OCI-LY1 (cell line): ENCODE results near the gene CACNA2D3.
A peak's percentile ranks its signal among the peaks of the same experiment; 100 is the strongest.

Experiments used
- H2AFZ ChIP-seq: fragments of 200-600 bp; sonication (generic), shearing (Covaris generic); 2 replicates; pipeline ENCODE4 v1.6.0; 2014; ENCODE audit warnings: antibody characterized with exemption, mild to moderate bottlenecking, low read length
- H3F3A ChIP-seq: fragments of 200-600 bp; sonication (generic), shearing (Covaris generic); 2 replicates; pipeline ENCODE4 v1.6.0; 2014; ENCODE audit warnings: mild to moderate bottlenecking, antibody characterized with exemption, low read length, moderate library complexity; ENCODE audit not compliant: insufficient read depth
- H3K27ac ChIP-seq: fragments of 200-600 bp; sonication (generic); 2 replicates; pipeline ENCODE4 v1.5.1; 2014; ENCODE audit warnings: low read length, mixed run types, mild to moderate bottlenecking, low read depth; ENCODE audit not compliant: poor library complexity, severe bottlenecking
- H3K27me3 ChIP-seq: fragments of 200-600 bp; sonication (generic); 2 replicates; pipeline ENCODE4 v1.6.0; 2014; ENCODE audit warnings: antibody characterized with exemption, mild to moderate bottlenecking, low read length, moderate library complexity; ENCODE audit not compliant: insufficient read depth
- H3K36me3 ChIP-seq: fragments of 200-600 bp; sonication (generic); 2 replicates; pipeline ENCODE4 v1.6.1; 2014; ENCODE audit warnings: mild to moderate bottlenecking, antibody characterized with exemption, low read length, moderate library complexity, mixed read lengths; ENCODE audit not compliant: insufficient read depth
- H3K4me1 ChIP-seq: fragments of 200-600 bp; sonication (generic); 2 replicates; pipeline ENCODE4 v1.5.1; 2014; ENCODE audit warnings: mild to moderate bottlenecking, low read length, moderate library complexity; ENCODE audit not compliant: insufficient read depth, severe bottlenecking
- H3K4me2 ChIP-seq: fragments of 200-600 bp; sonication (generic), shearing (Covaris generic); 2 replicates; pipeline ENCODE4 v1.6.1; 2014; ENCODE audit warnings: low read length
- H3K4me3 ChIP-seq: fragments of 200-600 bp; sonication (generic); 2 replicates; pipeline ENCODE4 v1.5.1; 2014; ENCODE audit warnings: low read length, low read depth, mild to moderate bottlenecking, mixed read lengths; ENCODE audit not compliant: poor library complexity, severe bottlenecking
- H3K79me2 ChIP-seq: fragments of 200-600 bp; shearing (Covaris generic); 2 replicates; pipeline ENCODE4 v1.6.1; 2016; ENCODE audit warnings: mixed run types, low read length, mixed read lengths; ENCODE audit not compliant: insufficient read depth
- H3K9ac ChIP-seq: fragments of 200-600 bp; sonication (generic), shearing (Covaris generic); 2 replicates; pipeline ENCODE4 v1.6.1; 2014; ENCODE audit warnings: mild to moderate bottlenecking, low read length, mixed read lengths
- H3K9me2 ChIP-seq: fragments of 200-600 bp; sonication (generic), shearing (Covaris generic); 2 replicates; pipeline ENCODE4 v1.6.1; 2014; ENCODE audit warnings: low read depth, mild to moderate bottlenecking, low read length, mixed read lengths
- H3K9me3 ChIP-seq: fragments of 200-600 bp; shearing (Covaris generic); 2 replicates; pipeline ENCODE4 v1.6.1; 2014; ENCODE audit warnings: low read length, mixed read lengths
- H4K20me1 ChIP-seq: fragments of 200-600 bp; sonication (generic), shearing (Covaris generic); 2 replicates; pipeline ENCODE4 v1.6.0; 2016; ENCODE audit warnings: mild to moderate bottlenecking, low read length; ENCODE audit not compliant: insufficient read depth
- EZH2 ChIP-seq: fragments of 200-600 bp; sonication (generic), shearing (Covaris generic); IDR thresholded peaks from 2 replicates; pipeline ENCODE4 v1.8.0; 2017; ENCODE audit warnings: borderline replicate concordance, mixed run types, mild to moderate bottlenecking, antibody characterized with exemption, low read length, moderate library complexity, mixed read lengths
- TF ChIP-seq, protein P1 (sequence below): fragments of 200-600 bp; sonication (generic), shearing (Covaris generic); IDR thresholded peaks from 2 replicates; pipeline ENCODE4 v1.5.1; 2017; ENCODE audit warnings: mild to moderate bottlenecking, antibody characterized with exemption, low read length, moderate library complexity, mixed read lengths

Gene CACNA2D3

DNA sequence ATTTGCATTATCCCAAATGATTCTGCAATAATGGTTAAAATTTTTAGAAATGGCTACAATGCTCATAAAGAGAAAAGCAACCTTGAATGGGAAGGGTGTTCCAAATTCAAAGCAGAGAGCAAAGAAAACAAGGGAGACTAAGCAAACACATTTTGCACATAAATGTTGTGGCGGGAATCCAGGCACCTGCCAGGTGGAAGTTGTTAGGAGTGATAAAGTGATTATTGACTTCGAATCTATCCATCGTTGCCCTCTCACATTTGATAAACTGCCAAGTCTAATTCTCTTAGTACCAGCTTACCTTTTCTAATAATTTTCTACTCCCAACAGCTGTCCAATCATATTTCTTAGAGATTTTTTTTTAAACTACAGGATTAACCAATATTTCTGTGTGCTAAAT lies 244.5 kb downstream of the CACNA2D3 start:
- H3F3A ChIP-seq: no peaks in the 10 kb centered on the region
- no peak overlapping the region for H3K9ac ChIP-seq
- H3K36me3 ChIP-seq: no peaks in the 10 kb centered on the region
- no peaks in the 10 kb centered on the region for H3K9me3 ChIP-seq
- H4K20me1 ChIP-seq: no peaks in the 10 kb centered on the region
- no peaks in the 10 kb centered on the region for H3K9me2 ChIP-seq
- no peaks in the 10 kb centered on the region for H3K4me1 ChIP-seq
- H3K4me2 ChIP-seq: no peak overlapping the region
- no peaks in the 10 kb centered on the region for H3K27me3 ChIP-seq
- H3K79me2 ChIP-seq: no peaks in the 10 kb centered on the region
- H3K27ac ChIP-seq: no peak overlapping the region
- no peak overlapping the region for H2AFZ ChIP-seq
- no peak overlapping the region for H3K4me3 ChIP-seq
- TF ChIP-seq, protein P1, sequence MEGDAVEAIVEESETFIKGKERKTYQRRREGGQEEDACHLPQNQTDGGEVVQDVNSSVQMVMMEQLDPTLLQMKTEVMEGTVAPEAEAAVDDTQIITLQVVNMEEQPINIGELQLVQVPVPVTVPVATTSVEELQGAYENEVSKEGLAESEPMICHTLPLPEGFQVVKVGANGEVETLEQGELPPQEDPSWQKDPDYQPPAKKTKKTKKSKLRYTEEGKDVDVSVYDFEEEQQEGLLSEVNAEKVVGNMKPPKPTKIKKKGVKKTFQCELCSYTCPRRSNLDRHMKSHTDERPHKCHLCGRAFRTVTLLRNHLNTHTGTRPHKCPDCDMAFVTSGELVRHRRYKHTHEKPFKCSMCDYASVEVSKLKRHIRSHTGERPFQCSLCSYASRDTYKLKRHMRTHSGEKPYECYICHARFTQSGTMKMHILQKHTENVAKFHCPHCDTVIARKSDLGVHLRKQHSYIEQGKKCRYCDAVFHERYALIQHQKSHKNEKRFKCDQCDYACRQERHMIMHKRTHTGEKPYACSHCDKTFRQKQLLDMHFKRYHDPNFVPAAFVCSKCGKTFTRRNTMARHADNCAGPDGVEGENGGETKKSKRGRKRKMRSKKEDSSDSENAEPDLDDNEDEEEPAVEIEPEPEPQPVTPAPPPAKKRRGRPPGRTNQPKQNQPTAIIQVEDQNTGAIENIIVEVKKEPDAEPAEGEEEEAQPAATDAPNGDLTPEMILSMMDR: no peak
- TF ChIP-seq EZH2: no peak

DNA sequence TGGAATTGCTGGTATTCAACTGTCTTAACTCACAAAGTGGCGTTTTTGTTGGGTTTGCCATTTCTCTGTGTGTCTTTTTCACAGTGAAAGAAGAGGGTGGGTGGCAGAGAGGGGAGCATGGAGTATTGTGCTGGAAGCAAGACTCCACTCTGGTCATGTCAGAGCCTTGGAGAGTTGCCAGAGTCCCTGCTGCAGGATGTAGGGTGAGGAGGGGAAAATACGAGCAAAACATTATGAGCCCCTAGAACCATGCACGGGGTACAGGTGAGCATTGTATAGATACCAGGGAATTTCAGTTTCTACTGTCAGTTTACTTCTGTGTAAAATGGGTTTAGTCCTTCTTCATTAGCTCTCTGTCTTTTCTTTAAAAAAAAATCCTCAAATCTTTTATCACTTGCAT lies 249.9 kb downstream of the CACNA2D3 start:
- TF ChIP-seq EZH2: no peak
- TF ChIP-seq, protein P1: no peak
- Histone ChIP-seq H3K4me1 (no peaks in the 10 kb centered on the region), H3K9me3 (no peaks in the 10 kb centered on the region), H3K9me2 (no peaks in the 10 kb centered on the region), H3K9ac (no peak overlapping the region), H3F3A (no peaks in the 10 kb centered on the region), H3K79me2 (no peaks in the 10 kb centered on the region), H3K27ac (no peak overlapping the region), H3K4me2 (no peak overlapping the region), H3K36me3 (no peaks in the 10 kb centered on the region), H4K20me1 (no peaks in the 10 kb centered on the region), H2AFZ (no peak overlapping the region), H3K4me3 (no peak overlapping the region), H3K27me3 (no peaks in the 10 kb centered on the region)

DNA sequence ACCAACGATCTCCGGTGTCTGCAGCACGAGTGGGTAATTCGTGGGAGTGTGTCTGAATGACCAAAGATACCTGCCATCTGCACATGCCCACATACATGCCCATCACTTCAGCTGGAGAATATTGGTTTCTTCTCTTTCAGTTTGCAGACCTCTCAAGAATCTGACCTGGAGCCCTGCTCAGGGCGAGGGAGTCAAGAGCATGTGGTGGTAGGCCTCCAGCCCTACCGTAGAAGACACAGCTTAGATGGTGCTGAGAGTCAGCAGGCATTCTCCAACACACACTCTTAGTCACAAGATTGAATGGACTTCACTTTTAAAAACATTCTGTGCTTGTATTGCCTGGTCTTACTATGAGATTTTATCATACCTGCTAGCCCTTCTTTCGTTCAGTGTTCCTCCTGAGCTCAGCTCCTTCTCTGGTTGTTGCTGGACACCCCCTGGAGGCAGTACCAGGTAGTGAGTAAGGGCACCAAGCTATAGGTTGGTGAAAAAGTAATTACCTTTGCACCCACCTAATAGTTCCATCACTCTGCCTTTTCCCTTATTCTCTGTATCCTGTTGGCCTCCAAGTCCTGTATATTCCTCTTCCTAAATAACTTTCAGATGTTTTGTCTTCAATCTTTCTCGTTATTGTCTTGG lies 252.0 kb downstream of the CACNA2D3 start:
- no peak overlapping the region for H3K4me3 ChIP-seq
- H3K4me2 ChIP-seq: no peak overlapping the region
- H3K4me1 ChIP-seq: no peaks in the 10 kb centered on the region
- no peaks in the 10 kb centered on the region for H3F3A ChIP-seq
- H2AFZ ChIP-seq: no peak overlapping the region
- H3K27ac ChIP-seq: no peak overlapping the region
- no peaks in the 10 kb centered on the region for H3K9me3 ChIP-seq
- H3K9ac ChIP-seq: no peak overlapping the region
- H3K36me3 ChIP-seq: no peaks in the 10 kb centered on the region
- no peaks in the 10 kb centered on the region for H3K9me2 ChIP-seq
- no peaks in the 10 kb centered on the region for H3K27me3 ChIP-seq
- TF ChIP-seq EZH2: no peak
- TF ChIP-seq, protein P1: peak; percentile 46; the same call in 1 of the 2 replicates
- H4K20me1 ChIP-seq: no peaks in the 10 kb centered on the region
- H3K79me2 ChIP-seq: no peaks in the 10 kb centered on the region
